CD14-positive monocyte (primary cell): Measurements from ENCODE around the gene SLC6A16. TPM values are rescaled to one million over a fixed set of nuclear protein-coding genes. Genes with fewer than 3 reads are reported as not detected.

Experiments
- DNase-seq, 3 donors: peaks; one replicate each; pipeline ENCODE4 v3.0.0-alpha.2; 2011 to 2022
- H2AFZ ChIP-seq: 2 replicates; pipeline ENCODE4 v1.6.0; 2012; ENCODE audit warnings: mild to moderate bottlenecking, low read depth, low read length, inconsistent platforms; ENCODE audit not compliant: insufficient read depth, poor library complexity, severe bottlenecking
- H3K27ac ChIP-seq, 2 donors: 1 replicate in 1 of 2; 2 replicates in 1 of 2; pipeline ENCODE4 v1.5.1; 2012 to 2013; ENCODE audit warnings: low read length in 2 of 2, control low read depth in 1 of 2, inconsistent platforms in 1 of 2, low read depth in 1 of 2, mild to moderate bottlenecking in 1 of 2
- H3K27me3 ChIP-seq, 2 donors: one replicate each; pipeline versions ENCODE4 v1.6.0 to v1.6.1; 2011 to 2013; ENCODE audit warnings: low read length in 2 of 2; ENCODE audit not compliant: control insufficient read depth in 2 of 2, insufficient read depth in 2 of 2
- H3K36me3 ChIP-seq, 2 donors: replicated peaks in 1 of 2; 1 replicate in 1 of 2; 2 replicates in 1 of 2; pipeline versions ENCODE4 v1.5.1 to v1.6.1; 2012 to 2013; ENCODE audit warnings: low read length in 2 of 2, control low read depth in 1 of 2, inconsistent platforms in 1 of 2, mild to moderate bottlenecking in 1 of 2; ENCODE audit not compliant: insufficient read depth in 2 of 2, control insufficient read depth in 1 of 2
- H3K4me1 ChIP-seq, 2 donors: 1 replicate in 1 of 2; 2 replicates in 1 of 2; pipeline versions ENCODE4 v1.5.1 to v1.6.1; 2012 to 2013; ENCODE audit warnings: low read length in 2 of 2, control low read depth in 1 of 2, inconsistent platforms in 1 of 2, mild to moderate bottlenecking in 1 of 2, moderate library complexity in 1 of 2; ENCODE audit not compliant: insufficient read depth in 2 of 2, control insufficient read depth in 1 of 2
- H3K4me2 ChIP-seq: replicated peaks from 2 replicates; pipeline ENCODE3; 2012; ENCODE audit warnings: low read length, moderate library complexity, mild to moderate bottlenecking; ENCODE audit not compliant: poor library complexity, severe bottlenecking; ENCODE audit errors: extremely low read depth
- H3K4me3 ChIP-seq, 3 experiments: fragments of 200-600 bp in 1 of 3; sonication (generic) in 1 of 3; replicated peaks in 1 of 3; 1 replicate in 2 of 3; 2 replicates in 1 of 3; pipeline ENCODE4 v1.5.1; 2011 to 2013; ENCODE audit warnings: low read length in 3 of 3, mild to moderate bottlenecking in 3 of 3, control low read depth in 2 of 3, low read depth in 2 of 3, inconsistent platforms in 1 of 3, moderate library complexity in 1 of 3
- H3K79me2 ChIP-seq: 2 replicates; pipeline ENCODE4 v1.6.0; 2012; ENCODE audit warnings: mild to moderate bottlenecking, control low read depth, inconsistent platforms, low read length, moderate library complexity; ENCODE audit not compliant: insufficient read depth
- H3K9ac ChIP-seq: 2 replicates; pipeline ENCODE4 v1.6.0; 2017; ENCODE audit warnings: low read length, mild to moderate bottlenecking; ENCODE audit not compliant: insufficient read depth, poor library complexity, severe bottlenecking
- H3K9me3 ChIP-seq, 2 donors: replicated peaks in 1 of 2; 1 replicate in 1 of 2; 2 replicates in 1 of 2; pipeline versions ENCODE4 v1.5.1 to v1.6.1; 2012 to 2013; ENCODE audit warnings: low read length in 2 of 2, control low read depth in 1 of 2; ENCODE audit not compliant: control insufficient read depth in 1 of 2, insufficient read depth in 1 of 2
- H4K20me1 ChIP-seq: 2 replicates; pipeline ENCODE4 v1.6.0; 2012; ENCODE audit warnings: mild to moderate bottlenecking, low read length, control low read depth, moderate library complexity; ENCODE audit not compliant: insufficient read depth
- H3K27ac Mint-ChIP-seq, 7 donors: one replicate each; pipeline ENCODE4 v1.8.0; 2020; ENCODE audit warnings: mild to moderate bottlenecking in 7 of 7, mixed read lengths in 7 of 7, moderate library complexity in 6 of 7, inconsistent platforms in 2 of 7
- H3K27me3 Mint-ChIP-seq, 3 donors: one replicate each; pipeline ENCODE4 v1.8.0; 2021 to 2022; ENCODE audit warnings: low read depth in 3 of 3, mild to moderate bottlenecking in 3 of 3, mixed read lengths in 3 of 3, moderate library complexity in 3 of 3, inconsistent platforms in 1 of 3
- H3K36me3 Mint-ChIP-seq, 2 donors: one replicate each; pipeline ENCODE4 v1.8.0; 2020; ENCODE audit warnings: mixed read lengths in 2 of 2, inconsistent platforms in 1 of 2, mild to moderate bottlenecking in 1 of 2
- H3K4me1 Mint-ChIP-seq: one replicate; pipeline ENCODE4 v1.8.0; 2020; ENCODE audit warnings: mild to moderate bottlenecking, mixed read lengths
- H3K4me3 Mint-ChIP-seq, 2 donors: one replicate each; pipeline ENCODE4 v1.8.0; 2020; ENCODE audit warnings: mild to moderate bottlenecking in 2 of 2, mixed read lengths in 2 of 2, moderate library complexity in 1 of 2
- H3K9me3 Mint-ChIP-seq, 7 donors: one replicate each; pipeline ENCODE4 v1.8.0; 2020 to 2022; ENCODE audit warnings: mixed read lengths in 7 of 7, mild to moderate bottlenecking in 6 of 7, moderate library complexity in 6 of 7, inconsistent platforms in 2 of 7
- WGBS: methylation state at CpG from one replicate; pipeline ENCODE4 v1.1.5; 2013; ENCODE audit warnings: missing lambda C conversion rate; ENCODE audit not compliant: insufficient coverage; 5-methylcytosine and 5-hydroxymethylcytosine counted together
- intact Hi-C, 2 donors: fragments of 100-400 bp; cut with micrococcal nuclease; formaldehyde crosslinking; loops; one replicate each; pipeline versions ENCODE4 v1.15.0 to v1.15.1; 2023
- polyA plus RNA-seq, 3 donors: library from polyadenylated mRNA; depleted of rRNA in 1 of 3; unstranded in 2 of 3; stranded (reverse) in 1 of 3; fragments of 300-500 nt in 2 of 3; fragments of >200 nt in 1 of 3; fragmentation: Illumina TruSeq in 2 of 3; gene quantifications; 1 replicate in 2 of 3; 2 replicates in 1 of 3; pipeline ENCODE4 v1.2.3, GENCODE V29; 2012 to 2021
- TF ChIP-seq, protein P1 (sequence below): fragments of 200-600 bp; IDR thresholded peaks from one replicate; pipeline ENCODE4 v1.8.0; 2022; ENCODE audit warnings: antibody characterized with exemption, mild to moderate bottlenecking

SLC6A16 gene
- polyA plus RNA-seq, 3 donors = 0.21 to 1.5 (median 0.55) TPM

DNA sequence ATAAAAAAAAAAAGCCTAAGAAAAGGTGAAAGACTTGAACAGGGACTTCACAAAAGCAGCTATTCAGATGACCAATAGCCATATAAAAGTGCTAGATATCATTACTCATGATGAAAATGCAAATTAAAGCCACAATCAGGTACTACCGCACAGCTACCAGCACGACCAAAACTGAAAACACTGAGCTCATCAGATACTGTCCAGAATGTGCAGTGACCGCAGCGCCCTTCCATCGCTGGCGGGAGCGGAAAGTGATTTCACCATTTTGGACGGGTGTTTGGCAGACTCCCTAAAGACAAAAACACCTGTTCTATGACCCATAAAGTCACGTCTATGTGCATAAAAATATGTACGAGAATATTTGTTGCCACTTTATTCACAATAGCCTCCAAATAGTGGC, 60.7 kb downstream of the SLC6A16 start:
- H3K27ac Mint-ChIP-seq = no peak overlapping the region
- no peaks in the 10 kb centered on the region for H3K36me3 ChIP-seq
- no peaks in the 10 kb centered on the region for H3K4me1 Mint-ChIP-seq
- no peak overlapping the region for H2AFZ ChIP-seq
- no peaks in the 10 kb centered on the region for H4K20me1 ChIP-seq
- WGBS = 86% methylated on average over 9 of the region's 10 CpGs
- H3K4me1 ChIP-seq = no peaks in the 10 kb centered on the region
- no peak overlapping the region for H3K9ac ChIP-seq
- no peak overlapping the region for H3K4me2 ChIP-seq
- TF ChIP-seq, protein P1, sequence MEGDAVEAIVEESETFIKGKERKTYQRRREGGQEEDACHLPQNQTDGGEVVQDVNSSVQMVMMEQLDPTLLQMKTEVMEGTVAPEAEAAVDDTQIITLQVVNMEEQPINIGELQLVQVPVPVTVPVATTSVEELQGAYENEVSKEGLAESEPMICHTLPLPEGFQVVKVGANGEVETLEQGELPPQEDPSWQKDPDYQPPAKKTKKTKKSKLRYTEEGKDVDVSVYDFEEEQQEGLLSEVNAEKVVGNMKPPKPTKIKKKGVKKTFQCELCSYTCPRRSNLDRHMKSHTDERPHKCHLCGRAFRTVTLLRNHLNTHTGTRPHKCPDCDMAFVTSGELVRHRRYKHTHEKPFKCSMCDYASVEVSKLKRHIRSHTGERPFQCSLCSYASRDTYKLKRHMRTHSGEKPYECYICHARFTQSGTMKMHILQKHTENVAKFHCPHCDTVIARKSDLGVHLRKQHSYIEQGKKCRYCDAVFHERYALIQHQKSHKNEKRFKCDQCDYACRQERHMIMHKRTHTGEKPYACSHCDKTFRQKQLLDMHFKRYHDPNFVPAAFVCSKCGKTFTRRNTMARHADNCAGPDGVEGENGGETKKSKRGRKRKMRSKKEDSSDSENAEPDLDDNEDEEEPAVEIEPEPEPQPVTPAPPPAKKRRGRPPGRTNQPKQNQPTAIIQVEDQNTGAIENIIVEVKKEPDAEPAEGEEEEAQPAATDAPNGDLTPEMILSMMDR = no peak
- no peak overlapping the region for H3K27ac ChIP-seq
- peaks cover 8 to 45% (median 33%) of the 10 kb centered on the region in 7 donors for H3K9me3 Mint-ChIP-seq
- H3K4me3 ChIP-seq = no peak overlapping the region
- no peak overlapping the region for H3K4me3 Mint-ChIP-seq
- no peak for DNase-seq
- H3K79me2 ChIP-seq = no peaks in the 10 kb centered on the region
- H3K27me3 Mint-ChIP-seq = peaks cover 3 to 10% (median 3%) of the 10 kb centered on the region in 3 donors
- H3K27me3 ChIP-seq = no peaks in the 10 kb centered on the region
- H3K9me3 ChIP-seq = peaks cover 15 to 22% of the 10 kb centered on the region in 2 donors
- intact Hi-C loops = loop anchor here in 1 of 2 donors (10.0 kb wide), 1 partner anchor 171 kb away; no protein-coding TSS in a partner anchor
- no peaks in the 10 kb centered on the region for H3K36me3 Mint-ChIP-seq

DNA sequence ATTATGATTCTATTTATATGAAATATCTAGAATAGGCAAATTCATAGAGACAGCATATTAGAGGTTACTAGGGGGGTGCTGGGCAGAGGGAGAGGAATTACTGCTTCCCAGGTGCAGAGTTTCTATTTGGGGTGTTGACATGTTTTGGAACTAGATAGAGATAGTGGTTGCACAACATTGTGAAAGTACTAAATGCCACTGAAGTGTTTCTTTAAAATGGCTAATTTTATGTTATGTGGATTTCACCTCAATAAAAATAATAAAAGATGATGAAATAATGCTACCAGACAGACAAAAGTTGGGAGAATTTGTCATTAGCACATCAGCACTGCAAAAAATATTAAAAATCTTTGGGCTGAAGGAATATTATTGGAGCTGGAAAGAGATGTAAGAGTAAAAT, 63.4 kb downstream of the SLC6A16 start:
- Mint-ChIP-seq H3K4me1 (no peaks in the 10 kb centered on the region), H3K9me3 (peaks cover 15 to 39% (median 31%) of the 10 kb centered on the region in 7 donors), H3K4me3 (no peak overlapping the region), H3K36me3 (no peaks in the 10 kb centered on the region), H3K27me3 (peaks cover 0 to 7% (median 5%) of the 10 kb centered on the region in 3 donors), H3K27ac (no peak overlapping the region)
- DNase-seq = no peak
- Histone ChIP-seq H2AFZ (no peak overlapping the region), H3K9ac (no peak overlapping the region), H3K36me3 (no peaks in the 10 kb centered on the region), H3K4me2 (no peak overlapping the region), H3K9me3 (peaks cover 20 to 23% of the 10 kb centered on the region in 2 donors), H3K79me2 (no peaks in the 10 kb centered on the region), H3K27me3 (no peaks in the 10 kb centered on the region), H3K4me3 (no peak overlapping the region), H3K27ac (no peak overlapping the region), H3K4me1 (no peaks in the 10 kb centered on the region), H4K20me1 (no peaks in the 10 kb centered on the region)
- intact Hi-C loops = loop anchor here in 1 of 2 donors (10.0 kb wide), 1 partner anchor 173 kb away; no protein-coding TSS in a partner anchor
- TF ChIP-seq, protein P1 = no peak
